GM19372 (cell line): ENCODE results near the gene BIRC7.
"Not testable (repeated sequence)": the region's sequence is repeated elsewhere in the genome, so short reads cannot be mapped to it uniquely, and the experiment has no call there.

Experiments used
- ATAC-seq: cut with Tn5 transposase; IDR thresholded peaks from one replicate; pipeline ENCODE4 v1.9.1; 2021; ENCODE audit warnings: mild to moderate bottlenecking, low read depth, moderate library complexity; ENCODE audit not compliant: unreplicated experiment

Gene BIRC7

GRCh38 chr20:63206878-63207277, 28.8 kb upstream of the BIRC7 start:
- no peak for ATAC-seq

GRCh38 chr20:63208346-63208909, 27.3 kb upstream of the BIRC7 start:
- ATAC-seq, result no peak

GRCh38 chr20:63210011-63210605, 25.6 kb upstream of the BIRC7 start:
- no peak for ATAC-seq

- ATAC-seq, result no peak
These were observed 23.3 kb upstream of the BIRC7 start for GRCh38 chr20:63212393-63212730.

- ATAC-seq, result no peak
These were observed 22.9 kb upstream of the BIRC7 start for GRCh38 chr20:63212792-63213191.

GRCh38 chr20:63214514-63214913, 21.2 kb upstream of the BIRC7 start:
- ATAC-seq, result no peak

GRCh38 chr20:63215101-63216040, 20.3 kb upstream of the BIRC7 start:
- no peak for ATAC-seq

- ATAC-seq, result peak; percentile 92
These were observed 19.5 kb upstream of the BIRC7 start, which contains the start of gene YTHDF1 for GRCh38 chr20:63216041-63216848. Gene YTHDF1, minus strand, starts transcription at chr20:63216131. Its CDS starts 239 bp downstream, at chr20:63215892.

- no peak for ATAC-seq
These were observed 18.7 kb upstream of the BIRC7 start for GRCh38 chr20:63216849-63217471.

GRCh38 chr20:63217706-63218105, 18.0 kb upstream of the BIRC7 start:
- no peak for ATAC-seq

GRCh38 chr20:63218701-63219446, 16.8 kb upstream of the BIRC7 start:
- ATAC-seq, result no peak

GRCh38 chr20:63219447-63219821, 16.3 kb upstream of the BIRC7 start:
- no peak for ATAC-seq

- no peak for ATAC-seq
These were observed 15.7 kb upstream of the BIRC7 start for GRCh38 chr20:63219866-63220521.

- no peak for ATAC-seq
These were observed 14.9 kb upstream of the BIRC7 start for GRCh38 chr20:63220696-63221399.

- not testable (repeated sequence) for ATAC-seq
These were observed 14.2 kb upstream of the BIRC7 start for GRCh38 chr20:63221400-63222053.

- ATAC-seq, result no peak
These were observed 13.2 kb upstream of the BIRC7 start for GRCh38 chr20:63222541-63222940.

GRCh38 chr20:63223121-63223825, 12.4 kb upstream of the BIRC7 start:
- no peak for ATAC-seq
